ENCODE measurements around the gene SSRP1.
"Not testable (repeated sequence)": the region's sequence is repeated elsewhere in the genome, so short reads cannot be mapped to it uniquely, and the experiment has no call there.

The SSRP1 gene

DNA sequence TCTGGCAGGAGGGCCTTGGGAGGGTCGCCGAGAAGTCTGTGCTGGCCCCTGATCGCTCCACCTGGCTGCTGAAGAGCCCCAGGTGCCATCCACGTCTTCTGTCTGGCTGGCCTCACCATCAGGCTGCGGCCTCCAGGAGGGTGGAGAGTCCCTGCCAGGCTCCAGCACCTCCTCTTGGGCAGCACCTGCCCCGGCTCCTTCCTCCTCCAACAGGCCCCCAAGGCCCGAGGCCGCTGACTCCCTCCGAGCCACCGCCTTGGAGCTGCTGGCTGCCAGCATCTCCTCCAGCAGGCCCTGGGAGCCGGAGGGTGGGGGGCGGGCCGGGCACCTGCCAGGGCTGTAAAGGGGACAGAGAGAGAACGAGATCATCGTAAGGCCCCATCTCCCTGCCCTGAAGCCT lies 33.2 kb downstream of the SSRP1 start:
- H3K4me1 ChIP-seq (ENCODE audit: insufficient read depth, insufficient read length) = peaks cover 15% of the 10 kb centered on the region
- H3K9ac ChIP-seq (ENCODE audit: insufficient read length, low read depth) = no peak overlapping the region
- peaks cover 88% of the 10 kb centered on the region for H3K36me3 ChIP-seq (ENCODE audit: insufficient read depth, insufficient read length, low read length)
- TF ChIP-seq ZNF274 (IDR thresholded peaks at IDR 0.05; ENCODE audit: low read depth, low read length) = no peak
- TF ChIP-seq SUZ12 (IDR thresholded peaks at IDR 0.05; ENCODE audit: extremely low read depth, insufficient read depth, insufficient read length) = no peak
- no peak for TF ChIP-seq YY1 (IDR thresholded peaks at IDR 0.05; ENCODE audit: insufficient read depth, insufficient read length)
- H3K27me3 ChIP-seq (ENCODE audit: insufficient read depth, insufficient read length) = no peaks in the 10 kb centered on the region
- H3K4me3 ChIP-seq (ENCODE audit: insufficient read length, low read depth) = no peak overlapping the region
- DNase-seq (ENCODE audit: low read depth, low spot score) = no peak
- peaks cover 5% of the 10 kb centered on the region; the same call in 1 of the 2 replicates for H3K9me3 ChIP-seq (ENCODE audit: insufficient read depth, low read length)

DNA sequence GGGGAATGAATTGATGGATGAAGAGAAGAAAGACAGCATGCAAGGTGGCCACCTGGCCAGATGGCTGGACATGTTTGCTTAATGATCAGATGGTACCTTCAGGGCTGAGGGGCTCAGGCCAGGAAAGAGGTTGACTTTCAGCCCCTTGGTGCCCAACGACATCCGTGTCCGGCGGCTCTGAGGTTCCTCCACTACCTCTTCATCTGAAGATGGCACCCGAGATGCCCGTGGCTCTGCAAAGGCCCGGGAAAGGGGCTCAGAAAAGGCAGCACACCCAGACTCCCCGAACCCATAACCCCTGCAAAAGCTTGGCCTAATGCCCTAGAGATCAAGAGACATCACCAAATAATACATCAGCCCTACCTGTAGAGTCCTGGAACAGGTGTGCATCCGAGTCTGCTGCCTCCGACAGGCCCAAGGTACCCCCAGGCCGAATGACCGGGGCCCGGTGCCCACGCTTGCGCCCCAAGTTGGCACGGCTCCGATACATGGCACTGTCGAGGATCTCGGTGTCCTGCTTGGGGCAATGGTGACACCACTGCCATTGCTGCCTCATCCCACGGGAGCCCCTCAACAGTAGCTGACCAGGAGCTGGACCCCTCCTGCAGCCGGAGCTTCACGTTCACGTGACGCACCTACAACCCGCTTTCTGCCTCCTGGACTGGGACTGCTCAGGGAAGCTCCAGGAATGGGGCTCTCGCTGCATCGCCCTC lies 33.8 kb downstream of the SSRP1 start:
- Histone ChIP-seq H3K9me3 (ENCODE audit: insufficient read depth, low read length) (peaks cover 5% of the 10 kb centered on the region; the same call in 1 of the 2 replicates), H3K4me3 (ENCODE audit: insufficient read length, low read depth) (no peak overlapping the region), H3K36me3 (ENCODE audit: insufficient read depth, insufficient read length, low read length) (peaks cover 88% of the 10 kb centered on the region), H3K9ac (ENCODE audit: insufficient read length, low read depth) (no peak overlapping the region), H3K4me1 (ENCODE audit: insufficient read depth, insufficient read length) (peaks cover 11% of the 10 kb centered on the region), H3K27me3 (ENCODE audit: insufficient read depth, insufficient read length) (no peaks in the 10 kb centered on the region)
- DNase-seq (ENCODE audit: low read depth, low spot score) = no peak
- no peak for TF ChIP-seq YY1 (IDR thresholded peaks at IDR 0.05; ENCODE audit: insufficient read depth, insufficient read length)
- no peak for TF ChIP-seq ZNF274 (IDR thresholded peaks at IDR 0.05; ENCODE audit: low read depth, low read length)
- no peak for TF ChIP-seq SUZ12 (IDR thresholded peaks at IDR 0.05; ENCODE audit: extremely low read depth, insufficient read depth, insufficient read length)

GRCh38 chr11:57300785-57301184 lies 34.9 kb downstream of the SSRP1 start:
- no peak for DNase-seq (ENCODE audit: low read depth, low spot score)
- Histone ChIP-seq H3K9me3 (ENCODE audit: insufficient read depth, low read length) (peaks cover 5% of the 10 kb centered on the region; the same call in 1 of the 2 replicates), H3K27me3 (ENCODE audit: insufficient read depth, insufficient read length) (no peaks in the 10 kb centered on the region), H3K36me3 (ENCODE audit: insufficient read depth, insufficient read length, low read length) (peaks cover 89% of the 10 kb centered on the region), H3K4me3 (ENCODE audit: insufficient read length, low read depth) (no peak overlapping the region), H3K9ac (ENCODE audit: insufficient read length, low read depth) (no peak overlapping the region), H3K4me1 (ENCODE audit: insufficient read depth, insufficient read length) (peaks cover 10% of the 10 kb centered on the region)
- no peak for TF ChIP-seq ZNF274 (IDR thresholded peaks at IDR 0.05; ENCODE audit: low read depth, low read length)
- no peak for TF ChIP-seq YY1 (IDR thresholded peaks at IDR 0.05; ENCODE audit: insufficient read depth, insufficient read length)
- TF ChIP-seq SUZ12 (IDR thresholded peaks at IDR 0.05; ENCODE audit: extremely low read depth, insufficient read depth, insufficient read length) = no peak

DNA sequence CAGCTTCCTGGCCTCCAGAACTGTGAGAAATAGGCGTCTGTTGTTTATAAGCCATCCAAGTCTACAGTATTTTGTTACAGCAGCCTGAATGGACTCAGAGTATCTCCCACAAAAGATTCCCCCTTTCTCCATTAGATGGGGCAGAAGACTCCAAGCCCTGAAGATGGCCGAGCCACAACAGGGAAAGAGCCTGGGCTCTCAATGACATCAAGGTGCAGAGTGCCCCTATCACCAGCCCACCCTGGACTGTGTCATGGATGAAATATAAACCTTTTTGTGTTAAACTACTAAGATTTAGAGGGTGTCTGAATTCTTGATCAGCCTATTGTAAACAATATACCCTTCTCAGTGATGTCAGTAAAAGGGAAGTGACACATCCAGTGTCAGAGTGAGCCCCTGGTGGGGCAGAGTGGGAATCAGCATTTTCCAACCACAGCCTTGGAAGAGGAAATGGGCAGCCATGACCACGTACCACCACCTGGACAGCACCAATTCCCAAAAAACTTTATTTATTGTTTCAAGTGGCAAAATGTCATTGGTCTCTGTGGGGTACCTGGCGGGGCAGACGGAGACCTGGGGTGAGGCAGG lies 36.4 kb downstream of the SSRP1 start:
- H3K4me1 ChIP-seq (ENCODE audit: insufficient read depth, insufficient read length) = peaks cover 6% of the 10 kb centered on the region
- H3K36me3 ChIP-seq (ENCODE audit: insufficient read depth, insufficient read length, low read length) = peaks cover 77% of the 10 kb centered on the region
- no peaks in the 10 kb centered on the region for H3K27me3 ChIP-seq (ENCODE audit: insufficient read depth, insufficient read length)
- TF ChIP-seq ZNF274 (IDR thresholded peaks at IDR 0.05; ENCODE audit: low read depth, low read length) (no peak), YY1 (IDR thresholded peaks at IDR 0.05; ENCODE audit: insufficient read depth, insufficient read length) (no peak), SUZ12 (IDR thresholded peaks at IDR 0.05; ENCODE audit: extremely low read depth, insufficient read depth, insufficient read length) (no peak)
- no peak for DNase-seq (ENCODE audit: low read depth, low spot score)
- no peak overlapping the region for H3K4me3 ChIP-seq (ENCODE audit: insufficient read length, low read depth)
- H3K9me3 ChIP-seq (ENCODE audit: insufficient read depth, low read length) = peaks cover 5% of the 10 kb centered on the region; the same call in 1 of the 2 replicates
- no peak overlapping the region for H3K9ac ChIP-seq (ENCODE audit: insufficient read length, low read depth)

DNA sequence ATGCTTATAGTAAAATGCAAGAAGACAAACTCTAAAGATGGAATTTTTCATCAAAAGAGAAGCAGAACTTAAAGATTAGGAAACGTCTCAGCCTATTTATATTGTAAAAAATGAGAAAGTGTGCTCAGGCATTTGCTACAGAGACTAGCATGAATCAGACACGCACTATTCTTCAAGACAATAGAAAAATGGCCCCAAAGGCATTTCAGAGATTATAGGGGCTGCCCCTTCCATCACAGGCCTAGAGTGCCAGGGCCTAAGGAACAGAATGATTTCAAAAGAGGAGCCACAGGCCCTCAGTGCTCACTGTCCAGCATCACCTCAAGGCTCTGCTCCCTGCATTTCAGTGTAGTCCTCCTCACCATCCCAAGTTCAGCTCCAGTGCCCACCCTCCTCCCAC lies 38.5 kb downstream of the SSRP1 start:
- Histone ChIP-seq H3K9ac (ENCODE audit: insufficient read length, low read depth) (no peak overlapping the region), H3K36me3 (ENCODE audit: insufficient read depth, insufficient read length, low read length) (peaks cover 58% of the 10 kb centered on the region), H3K27me3 (ENCODE audit: insufficient read depth, insufficient read length) (no peaks in the 10 kb centered on the region), H3K4me3 (ENCODE audit: insufficient read length, low read depth) (no peak overlapping the region), H3K9me3 (ENCODE audit: insufficient read depth, low read length) (peaks cover 5% of the 10 kb centered on the region; the same call in 1 of the 2 replicates), H3K4me1 (ENCODE audit: insufficient read depth, insufficient read length) (no peaks in the 10 kb centered on the region)
- no peak for TF ChIP-seq YY1 (IDR thresholded peaks at IDR 0.05; ENCODE audit: insufficient read depth, insufficient read length)
- no peak for TF ChIP-seq SUZ12 (IDR thresholded peaks at IDR 0.05; ENCODE audit: extremely low read depth, insufficient read depth, insufficient read length)
- TF ChIP-seq ZNF274 (IDR thresholded peaks at IDR 0.05; ENCODE audit: low read depth, low read length) = no peak
- DNase-seq (ENCODE audit: low read depth, low spot score) = no peak

DNA sequence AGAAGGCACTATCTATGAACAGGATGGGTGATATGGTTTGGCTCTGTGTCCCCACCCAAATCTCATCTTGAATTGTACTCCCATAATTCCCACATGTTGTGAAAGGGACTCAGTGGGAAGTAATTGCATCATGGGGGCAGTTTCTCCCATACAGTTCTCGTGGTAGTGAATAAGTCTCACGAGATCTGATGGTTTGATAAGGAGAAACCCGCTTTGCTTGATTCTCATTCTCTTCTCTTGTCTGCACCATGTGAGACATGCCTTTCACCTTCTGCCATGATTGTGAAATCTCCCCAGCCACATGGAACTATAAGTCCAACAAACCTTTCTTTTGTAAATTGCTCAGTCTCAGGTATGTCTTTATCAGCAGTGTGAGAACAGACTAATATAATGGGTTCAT lies 39.5 kb downstream of the SSRP1 start:
- not testable (repeated sequence) for H3K27me3 ChIP-seq (ENCODE audit: insufficient read depth, insufficient read length); H3K9ac ChIP-seq (ENCODE audit: insufficient read length, low read depth); H3K4me1 ChIP-seq (ENCODE audit: insufficient read depth, insufficient read length); DNase-seq (ENCODE audit: low read depth, low spot score); H3K9me3 ChIP-seq (ENCODE audit: insufficient read depth, low read length); H3K4me3 ChIP-seq (ENCODE audit: insufficient read length, low read depth)
- H3K36me3 ChIP-seq (ENCODE audit: insufficient read depth, insufficient read length, low read length) = peaks cover 47% of the 10 kb centered on the region

GRCh38 chr11:57294225-57295131 lies 41.2 kb downstream of the SSRP1 start:
- Histone ChIP-seq H3K4me1 (ENCODE audit: insufficient read depth, insufficient read length) (peaks cover 4% of the 10 kb centered on the region), H3K9ac (ENCODE audit: insufficient read length, low read depth) (no peak overlapping the region), H3K27me3 (ENCODE audit: insufficient read depth, insufficient read length) (no peaks in the 10 kb centered on the region), H3K4me3 (ENCODE audit: insufficient read length, low read depth) (no peak overlapping the region), H3K36me3 (ENCODE audit: insufficient read depth, insufficient read length, low read length) (peaks cover 30% of the 10 kb centered on the region), H3K9me3 (ENCODE audit: insufficient read depth, low read length) (peaks cover 3% of the 10 kb centered on the region; the same call in 1 of the 2 replicates)
- no peak for DNase-seq (ENCODE audit: low read depth, low spot score)
- TF ChIP-seq ZNF274 (IDR thresholded peaks at IDR 0.05; ENCODE audit: low read depth, low read length) = no peak
- TF ChIP-seq YY1 (IDR thresholded peaks at IDR 0.05; ENCODE audit: insufficient read depth, insufficient read length) = no peak
- no peak for TF ChIP-seq SUZ12 (IDR thresholded peaks at IDR 0.05; ENCODE audit: extremely low read depth, insufficient read depth, insufficient read length)
